Measurements from ENCODE around the gene NANOS3.
"Not testable (repeated sequence)": the region's sequence is repeated elsewhere in the genome, so short reads cannot be mapped to it uniquely, and the experiment has no call there.

Gene NANOS3

GRCh38 chr19:13917888-13918406, 41.0 kb downstream of the NANOS3 start:
- H2AFZ ChIP-seq (ENCODE audit: low read depth, low read length) = no peak overlapping the region
- H3K4me3 ChIP-seq (ENCODE audit: low read length) = no peak overlapping the region
- peaks cover 53% of the 10 kb centered on the region for H3K36me3 ChIP-seq (ENCODE audit: insufficient read depth, low read length)
- no peaks in the 10 kb centered on the region for H3K27me3 ChIP-seq (ENCODE audit: insufficient read depth, low read length)
- no peaks in the 10 kb centered on the region for H3K4me1 ChIP-seq (ENCODE audit: insufficient read depth, low read length)
- peaks cover 7% of the 10 kb centered on the region for H3K9me3 ChIP-seq (ENCODE audit: low read length)

GRCh38 chr19:13918726-13919411, 41.9 kb downstream of the NANOS3 start:
- Histone ChIP-seq H2AFZ (ENCODE audit: low read depth, low read length) (no peak overlapping the region), H3K9me3 (ENCODE audit: low read length) (peaks cover 7% of the 10 kb centered on the region), H3K27me3 (ENCODE audit: insufficient read depth, low read length) (no peaks in the 10 kb centered on the region), H3K36me3 (ENCODE audit: insufficient read depth, low read length) (peaks cover 54% of the 10 kb centered on the region), H3K4me1 (ENCODE audit: insufficient read depth, low read length) (no peaks in the 10 kb centered on the region), H3K4me3 (ENCODE audit: low read length) (no peak overlapping the region)

- Histone ChIP-seq H3K9me3 (ENCODE audit: low read length) (peaks cover 7% of the 10 kb centered on the region), H3K4me3 (ENCODE audit: low read length) (no peak overlapping the region), H3K4me1 (ENCODE audit: insufficient read depth, low read length) (no peaks in the 10 kb centered on the region), H3K27me3 (ENCODE audit: insufficient read depth, low read length) (no peaks in the 10 kb centered on the region), H3K36me3 (ENCODE audit: insufficient read depth, low read length) (peaks cover 59% of the 10 kb centered on the region), H2AFZ (ENCODE audit: low read depth, low read length) (no peak overlapping the region)
Observed at GRCh38 chr19:13920524-13920923, 43.6 kb downstream of the NANOS3 start.

GRCh38 chr19:13920940-13921747, 44.2 kb downstream of the NANOS3 start:
- peaks cover 55% of the 10 kb centered on the region for H3K36me3 ChIP-seq (ENCODE audit: insufficient read depth, low read length)

GRCh38 chr19:13922118-13922517, 45.2 kb downstream of the NANOS3 start:
- H3K27me3 ChIP-seq (ENCODE audit: insufficient read depth, low read length); H2AFZ ChIP-seq (ENCODE audit: low read depth, low read length); H3K4me1 ChIP-seq (ENCODE audit: insufficient read depth, low read length); H3K9me3 ChIP-seq (ENCODE audit: low read length); H3K4me3 ChIP-seq (ENCODE audit: low read length): not testable (repeated sequence)
- peaks cover 63% of the 10 kb centered on the region for H3K36me3 ChIP-seq (ENCODE audit: insufficient read depth, low read length)

More at GRCh38 chr19:13920940-13921747, 44.2 kb downstream of the NANOS3 start:
- Histone ChIP-seq H3K4me3 (ENCODE audit: low read length) (no peak overlapping the region), H3K9me3 (ENCODE audit: low read length) (peaks cover 7% of the 10 kb centered on the region), H2AFZ (ENCODE audit: low read depth, low read length) (no peak overlapping the region), H3K4me1 (ENCODE audit: insufficient read depth, low read length) (no peaks in the 10 kb centered on the region), H3K27me3 (ENCODE audit: insufficient read depth, low read length) (no peaks in the 10 kb centered on the region)

- no peaks in the 10 kb centered on the region for H3K27me3 ChIP-seq (ENCODE audit: insufficient read depth, low read length)
- H3K4me3 ChIP-seq (ENCODE audit: low read length) = no peak overlapping the region
- peaks cover 7% of the 10 kb centered on the region for H3K9me3 ChIP-seq (ENCODE audit: low read length)
- no peak overlapping the region for H2AFZ ChIP-seq (ENCODE audit: low read depth, low read length)
- H3K36me3 ChIP-seq (ENCODE audit: insufficient read depth, low read length) = peaks cover 66% of the 10 kb centered on the region
- H3K4me1 ChIP-seq (ENCODE audit: insufficient read depth, low read length) = no peaks in the 10 kb centered on the region
Observed at GRCh38 chr19:13923194-13923987, 46.5 kb downstream of the NANOS3 start.

GRCh38 chr19:13926010-13926409, 49.1 kb downstream of the NANOS3 start:
- H3K36me3 ChIP-seq (ENCODE audit: insufficient read depth, low read length) = peaks cover 52% of the 10 kb centered on the region
- no peaks in the 10 kb centered on the region for H3K4me1 ChIP-seq (ENCODE audit: insufficient read depth, low read length)
- no peaks in the 10 kb centered on the region for H3K27me3 ChIP-seq (ENCODE audit: insufficient read depth, low read length)
- no peak overlapping the region for H2AFZ ChIP-seq (ENCODE audit: low read depth, low read length)
- H3K4me3 ChIP-seq (ENCODE audit: low read length) = no peak overlapping the region
- peaks cover 2% of the 10 kb centered on the region for H3K9me3 ChIP-seq (ENCODE audit: low read length)

- peaks cover 46% of the 10 kb centered on the region for H3K36me3 ChIP-seq (ENCODE audit: insufficient read depth, low read length)
- H3K4me1 ChIP-seq (ENCODE audit: insufficient read depth, low read length) = no peaks in the 10 kb centered on the region
- no peaks in the 10 kb centered on the region for H3K9me3 ChIP-seq (ENCODE audit: low read length)
- no peak overlapping the region for H3K4me3 ChIP-seq (ENCODE audit: low read length)
- H2AFZ ChIP-seq (ENCODE audit: low read depth, low read length) = no peak overlapping the region
- no peaks in the 10 kb centered on the region for H3K27me3 ChIP-seq (ENCODE audit: insufficient read depth, low read length)
Observed at GRCh38 chr19:13926715-13927114, 49.8 kb downstream of the NANOS3 start.

- Histone ChIP-seq H3K36me3 (ENCODE audit: insufficient read depth, low read length) (peaks cover 36% of the 10 kb centered on the region), H2AFZ (ENCODE audit: low read depth, low read length) (no peak overlapping the region), H3K27me3 (ENCODE audit: insufficient read depth, low read length) (no peaks in the 10 kb centered on the region), H3K9me3 (ENCODE audit: low read length) (no peaks in the 10 kb centered on the region), H3K4me3 (ENCODE audit: low read length) (no peak overlapping the region), H3K4me1 (ENCODE audit: insufficient read depth, low read length) (no peaks in the 10 kb centered on the region)
Observed at GRCh38 chr19:13929340-13929739, 52.4 kb downstream of the NANOS3 start.

- no peaks in the 10 kb centered on the region for H3K27me3 ChIP-seq (ENCODE audit: insufficient read depth, low read length)
- H3K4me1 ChIP-seq (ENCODE audit: insufficient read depth, low read length) = no peaks in the 10 kb centered on the region
- peaks cover 31% of the 10 kb centered on the region for H3K36me3 ChIP-seq (ENCODE audit: insufficient read depth, low read length)
- H3K4me3 ChIP-seq (ENCODE audit: low read length) = no peak overlapping the region
- no peak overlapping the region for H2AFZ ChIP-seq (ENCODE audit: low read depth, low read length)
- H3K9me3 ChIP-seq (ENCODE audit: low read length) = no peaks in the 10 kb centered on the region
Observed at GRCh38 chr19:13929956-13930355, 53.0 kb downstream of the NANOS3 start.
